ENCODE measurements around the gene C1QL1.
A peak's percentile ranks its signal among the peaks of the same experiment; 100 is the strongest.

C1QL1 gene

GRCh38 chr17:44912763-44913544 lies 55.1 kb downstream of the C1QL1 start:
- DNase-seq, result no peak

DNA sequence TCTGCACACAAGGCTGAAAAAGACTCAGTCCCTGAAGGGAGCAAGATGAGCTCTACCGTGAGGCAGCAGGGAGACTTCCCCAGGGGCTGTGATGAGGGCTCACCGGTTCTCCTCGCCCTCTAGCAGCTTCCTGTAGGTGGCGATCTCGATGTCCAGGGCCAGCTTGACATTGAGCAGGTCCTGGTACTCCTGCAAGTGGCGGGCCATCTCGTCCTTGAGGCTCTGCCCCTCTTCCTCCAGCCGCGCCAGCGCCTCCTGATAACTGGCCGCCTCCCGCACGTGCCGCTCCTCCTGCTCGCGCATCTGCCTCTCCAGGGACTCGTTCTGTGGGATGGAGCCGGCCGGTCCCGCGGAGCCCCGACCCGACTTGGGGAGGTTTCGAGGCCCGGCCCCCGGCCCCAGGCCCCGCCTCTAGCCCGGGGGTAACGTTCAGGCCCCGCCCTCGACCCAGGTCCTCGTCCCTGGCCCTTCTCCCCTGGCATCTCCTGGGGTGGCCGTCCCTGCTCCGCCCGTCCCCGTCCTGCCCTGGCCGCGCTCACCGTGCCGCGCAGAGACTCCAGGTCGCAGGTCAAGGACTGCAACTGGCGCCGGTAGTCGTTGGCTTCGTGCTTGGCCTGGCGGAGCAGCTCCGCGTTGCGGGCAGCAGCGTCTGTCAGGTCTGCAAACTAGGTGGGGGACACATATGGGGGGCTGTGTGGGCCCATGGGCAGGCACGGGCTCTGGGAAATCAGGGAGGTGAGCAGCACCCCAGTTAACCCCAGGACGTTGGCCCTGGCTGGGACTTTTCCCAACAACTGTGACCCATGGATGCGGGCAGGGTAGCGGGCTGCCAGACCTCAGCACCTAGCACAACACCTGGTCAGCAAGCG lies 56.7 kb downstream of the C1QL1 start:
- DNase-seq, result peak; percentile 26

- no peak for DNase-seq
These were observed 57.6 kb downstream of the C1QL1 start for GRCh38 chr17:44910231-44911106.

Measured in DMS79 treated with DMSO at 0.1 percent for 48 hours (cell line).